NCI-H526 (cell line): ENCODE measurements around the gene ZSCAN25.
"Not testable (repeated sequence)": the region's sequence is repeated elsewhere in the genome, so short reads cannot be mapped to it uniquely, and the experiment has no call there.

Experiments
- DNase-seq, 2 experiments: peaks; one replicate each; lab custom pipeline; 2025; lab: John Stamatoyannopoulos, UW

Gene ZSCAN25

GRCh38 chr7:99617192-99617781 lies 541 bp downstream of the ZSCAN25 start:
- no peak for DNase-seq

GRCh38 chr7:99618726-99619125 lies 2.0 kb downstream of the ZSCAN25 start:
- no peak for DNase-seq

GRCh38 chr7:99619571-99620130 lies 2.9 kb downstream of the ZSCAN25 start:
- DNase-seq, result no peak

- no peak for DNase-seq
Observed at GRCh38 chr7:99621271-99621670, 4.5 kb downstream of the ZSCAN25 start.

- no peak for DNase-seq
Observed at GRCh38 chr7:99622596-99622995, 5.8 kb downstream of the ZSCAN25 start.

- DNase-seq, result no peak
Observed at GRCh38 chr7:99623091-99623693, 6.4 kb downstream of the ZSCAN25 start.

GRCh38 chr7:99623702-99624447 lies 7.1 kb downstream of the ZSCAN25 start:
- no peak for DNase-seq

GRCh38 chr7:99624484-99624883 lies 7.7 kb downstream of the ZSCAN25 start:
- DNase-seq, result no peak

GRCh38 chr7:99625321-99625720 lies 8.6 kb downstream of the ZSCAN25 start:
- DNase-seq, result no peak

- DNase-seq, result no peak
Observed at GRCh38 chr7:99625961-99626360, 9.2 kb downstream of the ZSCAN25 start.

- DNase-seq, result no peak
Observed at GRCh38 chr7:99626661-99627060, 9.9 kb downstream of the ZSCAN25 start.

GRCh38 chr7:99627513-99627912 lies 10.8 kb downstream of the ZSCAN25 start:
- no peak for DNase-seq

GRCh38 chr7:99628471-99629465 lies 12.0 kb downstream of the ZSCAN25 start:
- no peak for DNase-seq

GRCh38 chr7:99629643-99630042 lies 12.9 kb downstream of the ZSCAN25 start:
- no peak for DNase-seq

- peak; percentile 43 to 78 for DNase-seq
Observed at GRCh38 chr7:99631295-99632109, 14.8 kb downstream of the ZSCAN25 start.

- DNase-seq, result not testable (repeated sequence)
Observed at GRCh38 chr7:99637414-99637813, 20.7 kb downstream of the ZSCAN25 start.

GRCh38 chr7:99638731-99639130 lies 22.0 kb downstream of the ZSCAN25 start:
- DNase-seq, result no peak

GRCh38 chr7:99639267-99639666 lies 22.5 kb downstream of the ZSCAN25 start:
- no peak for DNase-seq

- DNase-seq, result no peak
Observed at GRCh38 chr7:99642027-99642426, 25.3 kb downstream of the ZSCAN25 start.

- no peak for DNase-seq
Observed at GRCh38 chr7:99643464-99643863, 26.7 kb downstream of the ZSCAN25 start.

GRCh38 chr7:99644431-99644830 lies 27.7 kb downstream of the ZSCAN25 start:
- DNase-seq, result no peak
